Measurements from ENCODE around the gene SYT4. TPM values are rescaled to one million over a fixed set of nuclear protein-coding genes. Genes with fewer than 3 reads are reported as not detected.

Gene SYT4
- total RNA-seq, 4 donors from 2014 or later, result 0.65 TPM; not detected in 3

DNA sequence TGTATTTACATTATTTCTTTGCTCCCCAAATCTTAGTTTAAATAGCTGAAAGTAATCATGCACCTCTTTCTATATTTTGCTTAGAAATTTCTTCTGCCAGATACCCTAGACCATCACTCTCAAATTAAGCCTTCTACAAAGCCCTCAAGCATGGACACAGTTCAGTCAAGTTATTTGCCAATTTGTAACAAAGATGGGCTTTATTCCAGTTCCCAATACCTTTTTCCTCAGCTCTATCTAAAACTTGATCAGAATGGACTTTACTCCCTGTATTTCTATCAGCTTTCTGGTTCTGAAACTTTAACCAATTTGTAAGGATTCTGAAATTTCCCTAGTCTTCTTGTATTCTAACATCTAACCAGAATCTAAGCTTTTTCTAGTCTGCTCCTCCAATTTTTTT is 56.6 kb downstream of the SYT4 start:
- TF ChIP-seq CTCF (IDR thresholded peaks at IDR 0.05; ENCODE audit: low read depth), result no peak

Other genes with a start within 250 kb of the SYT4 start
- gene RIT2, start 161.8 kb downstream of the SYT4 start, total RNA-seq, result not detected